ENCODE data around the gene PBX4. TPM values are rescaled to one million over a fixed set of nuclear protein-coding genes. Genes with fewer than 3 reads are reported as not detected.

PBX4 gene, protein sequence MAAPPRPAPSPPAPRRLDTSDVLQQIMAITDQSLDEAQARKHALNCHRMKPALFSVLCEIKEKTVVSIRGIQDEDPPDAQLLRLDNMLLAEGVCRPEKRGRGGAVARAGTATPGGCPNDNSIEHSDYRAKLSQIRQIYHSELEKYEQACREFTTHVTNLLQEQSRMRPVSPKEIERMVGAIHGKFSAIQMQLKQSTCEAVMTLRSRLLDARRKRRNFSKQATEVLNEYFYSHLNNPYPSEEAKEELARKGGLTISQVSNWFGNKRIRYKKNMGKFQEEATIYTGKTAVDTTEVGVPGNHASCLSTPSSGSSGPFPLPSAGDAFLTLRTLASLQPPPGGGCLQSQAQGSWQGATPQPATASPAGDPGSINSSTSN
- not detected in 2 replicates for total RNA-seq

DNA sequence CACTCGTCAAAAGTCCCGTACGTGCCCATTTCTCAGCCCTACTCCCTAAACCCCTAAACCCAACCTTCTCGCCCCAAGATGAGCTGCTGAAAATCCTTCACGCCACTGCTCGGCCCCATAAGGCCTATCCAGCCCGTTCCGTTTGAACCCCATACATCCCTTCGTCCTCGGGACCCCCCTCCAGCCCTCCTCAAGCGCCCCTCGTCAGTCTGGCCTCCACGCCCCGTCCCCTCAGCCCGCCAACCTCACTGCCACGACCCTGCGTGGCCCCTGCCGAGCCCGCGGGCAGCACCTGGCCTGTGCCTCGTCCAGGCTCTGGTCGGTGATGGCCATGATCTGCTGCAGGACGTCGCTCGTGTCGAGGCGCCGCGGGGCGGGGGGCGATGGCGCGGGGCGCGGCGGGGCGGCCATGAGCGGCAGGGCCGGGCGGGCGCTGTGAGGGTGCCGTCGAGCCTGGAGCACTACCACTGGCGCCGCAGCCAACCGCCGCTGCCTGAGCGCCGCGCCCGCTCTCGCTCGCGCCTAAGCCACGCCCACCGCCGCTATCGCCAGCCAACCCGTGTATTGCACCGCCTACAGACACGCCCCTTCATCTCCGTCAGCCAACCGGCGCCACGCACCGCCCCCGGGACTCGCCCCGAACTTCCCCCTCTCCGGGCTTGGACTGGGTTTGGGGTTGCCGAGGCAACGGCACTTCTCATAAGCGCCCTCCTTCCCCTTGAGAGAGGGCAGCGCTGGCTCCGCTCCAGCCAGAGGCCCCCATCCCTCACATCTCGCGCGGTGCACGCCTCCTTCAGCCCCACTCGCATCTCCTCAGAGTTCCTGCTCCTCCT, at the start of gene PBX4:
PBX4 (minus strand) TSS at position 469 of the 833 bp plus-strand sequence; CDS start at position 411, 58 bp downstream.

DNA sequence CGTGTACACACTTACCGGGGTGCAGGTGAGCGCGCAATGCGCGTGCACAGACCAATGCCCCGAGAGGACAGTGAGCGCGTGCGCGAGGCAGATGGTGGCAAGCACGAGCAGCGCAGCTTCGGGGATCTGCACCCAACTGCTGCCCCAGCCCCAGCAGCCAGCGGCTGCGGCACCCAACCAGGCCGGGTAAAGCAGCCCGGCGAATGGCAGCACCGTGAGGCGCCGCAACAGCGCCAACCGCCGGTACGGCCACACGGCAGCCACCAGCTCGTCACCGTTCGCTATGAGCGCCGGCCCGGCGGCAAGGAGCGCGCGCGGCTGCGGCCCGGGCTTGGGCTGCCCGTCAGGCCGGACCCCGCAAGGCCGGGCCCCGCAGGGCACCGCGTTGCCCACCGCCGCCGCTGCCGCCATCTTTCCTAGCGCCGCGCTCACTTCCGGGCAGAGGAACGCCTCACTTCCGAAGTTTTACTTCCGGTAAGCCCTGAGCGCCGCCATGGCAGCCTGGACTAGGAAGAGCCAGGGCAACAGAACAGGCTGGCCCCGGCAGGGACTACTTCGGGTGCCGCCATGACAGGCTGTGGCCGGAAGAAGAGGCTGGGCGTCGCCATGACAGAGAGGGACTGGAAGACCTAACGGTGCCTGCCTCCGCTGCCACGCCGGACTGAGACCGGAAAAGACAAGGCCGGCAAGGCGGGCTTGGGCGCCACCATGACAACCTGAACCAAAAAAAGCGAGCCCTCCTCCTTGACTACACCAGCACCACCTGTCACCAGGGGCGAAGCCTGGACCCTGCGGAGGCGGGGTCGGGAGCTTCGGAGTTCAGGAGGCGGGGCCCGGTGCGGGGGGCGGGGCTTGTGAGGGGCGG, 45.0 kb upstream of the PBX4 start, which contains the start of gene ATP13A1:
ATP13A1 (minus strand) TSS at position 421 of the 865 bp plus-strand sequence; CDS start at position 411, 10 bp downstream.

DNA sequence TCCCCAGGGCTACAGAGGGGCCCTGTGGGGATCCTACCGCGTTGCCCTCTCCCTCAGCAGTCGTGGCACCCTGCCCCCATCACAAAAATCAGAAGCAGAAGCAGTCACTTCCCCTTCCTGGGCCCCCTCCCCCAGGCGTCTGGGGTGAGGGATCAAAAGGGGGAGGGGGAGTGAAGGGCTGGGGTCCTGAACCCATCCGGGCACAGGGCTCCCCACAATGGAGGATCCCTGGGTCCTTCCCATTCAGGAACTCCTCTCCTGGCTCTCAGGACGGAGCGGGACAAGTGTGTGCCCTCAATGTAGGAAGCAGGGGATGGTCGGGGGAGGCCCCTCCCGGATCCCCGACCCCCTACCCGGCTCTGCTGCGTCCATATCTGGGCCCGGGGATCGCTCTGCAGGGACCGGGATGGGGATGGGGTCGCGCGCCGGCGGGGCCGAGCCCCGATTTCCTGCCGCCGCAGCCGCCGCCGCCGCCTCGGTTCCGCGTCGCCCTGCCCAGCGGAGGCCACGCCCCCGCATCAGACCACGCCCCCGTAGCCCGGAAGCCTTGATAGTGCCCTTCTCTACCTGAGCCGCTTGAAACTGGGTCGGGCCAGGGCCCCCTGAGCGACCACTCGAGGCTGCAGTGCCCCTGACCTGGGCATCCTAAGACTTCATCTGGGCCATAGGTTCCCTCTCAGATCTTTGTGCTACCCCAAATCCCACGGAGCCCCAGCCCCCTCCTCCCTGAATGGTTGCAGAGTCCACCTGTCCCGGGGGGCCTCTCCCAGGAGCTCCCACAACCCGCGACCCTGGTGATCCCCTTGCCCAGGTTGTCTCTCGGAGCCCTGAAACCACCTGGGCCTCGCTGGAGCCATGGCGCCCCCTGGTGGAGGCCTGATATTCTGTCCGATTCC, 24.9 kb upstream of the PBX4 start, which contains the start of gene GMIP:
GMIP (minus strand) TSS at position 500 of the 896 bp plus-strand sequence; CDS start at position 372, 128 bp downstream.

DNA sequence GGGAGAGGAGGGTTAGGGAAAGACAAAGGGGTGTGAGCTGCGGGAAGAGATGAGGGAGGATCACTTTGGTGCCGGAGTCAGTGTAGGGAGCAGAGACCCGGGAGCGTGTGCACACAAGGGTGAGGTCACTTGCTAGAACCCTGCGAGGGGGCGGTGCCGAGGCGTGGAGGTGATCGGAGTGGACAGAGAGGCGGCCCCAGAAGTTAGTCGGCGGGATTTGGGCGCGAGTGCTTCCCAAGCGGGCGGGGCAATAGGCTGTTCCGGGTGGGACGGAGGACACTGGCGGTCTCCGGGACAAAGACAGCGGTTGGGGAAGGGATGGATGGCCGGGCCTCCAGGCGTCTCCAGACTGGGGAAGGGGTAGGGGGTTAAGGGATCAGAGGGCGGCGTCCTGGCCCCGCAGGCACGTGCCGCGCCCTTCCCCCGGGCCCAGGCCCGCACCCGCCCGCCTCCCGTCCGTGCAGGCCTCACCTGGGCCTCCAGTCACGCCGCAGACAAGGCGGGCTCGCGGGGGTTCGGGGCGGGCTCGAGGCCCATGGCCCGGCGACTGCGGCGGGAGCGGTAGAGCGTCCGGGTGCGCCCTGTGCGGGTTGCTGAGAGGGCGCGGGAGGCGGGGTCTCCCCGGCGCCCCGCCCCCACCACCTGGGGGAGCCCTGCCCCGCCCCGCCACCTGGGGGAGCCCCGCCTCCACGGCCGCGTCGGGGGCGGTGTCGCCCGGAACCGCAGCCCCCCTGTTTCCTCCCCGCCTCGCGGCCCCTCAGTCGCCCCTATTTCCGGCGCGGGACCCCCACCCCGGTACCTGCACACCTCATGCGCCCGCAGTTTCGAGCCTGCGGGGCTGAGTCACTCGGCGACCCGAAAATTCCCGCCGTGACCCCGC, 9.4 kb upstream of the PBX4 start, which contains the start of gene LPAR2:
LPAR2 (minus strand) TSS at position 600 of the 880 bp plus-strand sequence. CDS start 945 bp downstream, outside the sequence.

DNA sequence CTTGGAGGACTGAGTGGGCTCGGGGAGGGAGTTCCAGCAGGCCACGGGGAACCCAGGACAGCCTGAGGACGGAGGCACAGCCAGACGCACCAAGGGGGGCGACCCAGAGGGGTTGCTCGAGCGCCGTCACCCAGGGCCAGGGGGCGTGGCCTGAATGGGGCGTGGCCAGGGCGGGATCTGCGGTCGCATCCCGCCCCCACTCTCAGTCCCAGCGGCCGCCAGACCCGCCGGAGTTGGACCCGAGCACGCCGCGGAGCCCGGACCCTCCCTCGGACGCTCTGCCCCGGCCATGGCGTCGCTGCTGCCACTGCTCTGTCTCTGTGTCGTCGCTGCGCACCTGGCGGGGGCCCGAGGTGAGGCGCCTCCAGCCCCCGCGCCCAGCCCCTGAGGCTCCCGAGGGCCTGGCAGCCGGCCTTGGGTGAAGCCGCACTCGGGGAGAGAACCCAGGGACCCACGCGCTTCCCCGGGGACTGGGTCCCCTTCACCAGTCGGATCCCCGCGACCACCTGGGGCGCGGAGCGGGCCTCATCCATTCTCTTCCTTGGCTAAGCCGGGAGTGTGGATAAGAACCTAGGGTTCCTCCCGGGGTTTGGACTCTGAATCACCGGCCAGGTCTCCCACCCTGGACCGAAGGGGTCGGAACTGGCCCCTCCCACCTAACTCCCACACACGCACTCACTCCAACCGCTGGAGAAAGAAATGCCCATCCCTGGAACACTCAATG, 80.3 kb downstream of the PBX4 start, which contains the start of gene CILP2:
CILP2 (plus strand) TSS at position 205 of the 724 bp plus-strand sequence; CDS start at position 290, 85 bp downstream.

DNA sequence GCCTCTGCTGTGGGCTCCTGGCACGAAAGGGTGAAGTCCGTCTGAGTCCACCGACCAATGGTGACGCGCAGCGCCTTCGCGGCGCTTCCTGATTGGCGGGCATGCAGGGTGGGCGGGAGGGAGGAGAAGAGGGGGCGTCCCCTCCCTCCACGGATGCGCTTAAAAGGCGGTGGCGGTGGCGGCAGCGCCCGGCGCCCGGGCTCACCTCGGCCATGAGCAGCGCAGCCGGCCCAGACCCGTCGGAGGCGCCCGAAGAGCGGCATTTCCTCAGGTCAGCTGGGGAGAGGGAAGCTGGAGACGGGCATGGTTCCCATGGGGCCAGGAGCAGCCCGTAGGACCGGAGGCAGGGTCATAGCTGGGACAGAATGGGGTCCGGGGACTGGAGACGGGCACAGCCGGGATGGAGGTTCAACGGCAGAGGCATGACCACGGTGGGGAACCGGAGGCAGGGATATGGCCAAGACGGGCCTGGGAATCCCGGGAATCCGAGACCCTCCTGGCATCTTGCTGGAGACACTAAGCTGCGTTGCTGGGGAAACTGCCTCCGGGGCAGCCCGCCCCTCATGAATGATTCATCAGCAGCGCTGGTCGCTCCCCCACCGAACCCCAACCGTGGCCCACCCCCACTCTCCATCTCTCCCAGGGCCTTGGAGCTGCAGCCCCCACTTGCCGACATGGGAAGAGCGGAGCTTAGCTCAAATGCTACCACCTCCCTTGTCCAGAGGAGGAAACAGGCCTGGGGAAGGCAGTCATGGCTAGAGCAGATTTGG, 89.6 kb downstream of the PBX4 start, which contains the start of gene YJEFN3:
YJEFN3 (plus strand) TSS at position 191 of the 770 bp plus-strand sequence; CDS start at position 213, 22 bp downstream.

DNA sequence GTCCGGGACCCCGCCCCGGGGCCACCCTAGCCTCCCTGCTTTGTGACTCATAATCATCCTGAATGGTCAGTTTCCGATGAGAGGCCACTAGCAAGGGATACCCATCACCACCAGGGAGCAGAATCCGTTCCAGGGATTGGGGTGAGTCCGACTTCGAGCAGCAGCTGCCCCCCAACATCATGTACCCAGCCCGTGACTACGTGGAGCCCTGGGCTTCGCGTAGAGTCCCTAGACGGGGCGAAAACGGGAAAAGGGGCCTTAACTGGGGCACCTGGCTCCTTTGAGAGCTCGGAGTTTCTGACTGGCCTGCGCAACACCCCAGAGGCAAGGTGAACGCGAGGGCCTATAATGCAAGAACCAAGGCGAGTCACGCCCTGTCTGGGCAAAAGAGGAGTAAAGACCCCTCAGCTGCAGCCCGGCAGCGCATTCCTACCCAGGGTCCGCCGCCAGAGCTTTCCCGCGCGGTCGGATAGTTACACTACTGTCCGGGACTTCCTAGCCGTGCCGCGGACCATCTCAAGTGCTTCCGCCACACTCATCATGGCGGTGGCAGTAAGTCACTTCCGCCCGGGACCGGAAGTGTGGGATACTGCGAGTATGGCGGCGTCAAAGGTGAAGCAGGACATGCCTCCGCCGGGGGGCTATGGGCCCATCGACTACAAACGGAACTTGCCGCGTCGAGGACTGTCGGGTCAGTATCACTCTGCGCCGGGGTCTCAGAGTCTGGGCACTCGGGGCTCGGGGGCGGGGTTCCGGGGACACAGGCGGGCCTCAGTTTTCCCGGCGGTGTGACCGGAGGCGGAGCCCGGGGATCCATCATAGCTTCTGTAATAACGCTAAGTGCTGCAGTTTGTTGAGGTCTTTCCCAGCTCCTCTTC, 102.6 kb downstream of the PBX4 start, which contains the start of gene NDUFA13:
NDUFA13 (plus strand) TSS at position 584 of the 878 bp plus-strand sequence; CDS start at position 598, 14 bp downstream.

DNA sequence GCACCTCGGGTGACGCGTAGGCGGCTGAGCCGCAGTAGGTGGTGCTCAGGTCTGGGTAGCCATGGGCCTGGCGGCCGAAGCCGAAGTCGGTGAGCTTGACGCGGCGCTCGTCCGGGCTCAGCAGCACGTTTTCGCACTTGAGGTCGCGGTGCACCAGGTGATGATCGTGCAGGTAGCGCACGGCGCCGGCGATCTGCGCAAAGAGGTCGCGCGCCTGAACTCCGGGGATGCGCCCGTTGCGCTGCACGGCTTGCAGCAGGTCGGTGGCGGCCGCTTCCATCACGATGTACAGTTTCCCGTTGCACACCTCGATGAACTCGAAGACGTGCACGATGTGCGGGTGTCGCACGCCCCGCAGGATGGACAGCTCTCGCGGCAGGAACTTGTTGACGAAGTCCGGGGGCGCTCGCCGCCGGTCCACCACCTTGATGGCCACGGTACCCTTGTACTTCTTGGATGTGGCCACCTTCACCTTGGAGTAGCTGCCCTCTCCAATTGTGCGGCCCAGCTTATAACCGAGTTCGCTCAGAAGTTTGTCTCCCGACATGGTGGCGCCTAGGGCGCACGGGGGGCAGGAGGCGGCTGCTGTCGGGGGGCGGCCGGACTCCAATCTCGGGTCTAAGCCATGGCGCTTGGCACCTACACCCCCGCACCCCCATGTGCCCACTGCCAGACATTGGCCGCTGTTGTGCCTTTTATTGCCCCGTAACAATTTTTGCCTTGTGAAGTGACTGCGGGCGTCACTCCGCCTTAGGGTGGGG, 103.4 kb downstream of the PBX4 start, which contains the start of gene TSSK6:
TSSK6 (minus strand) TSS at position 668 of the 761 bp plus-strand sequence; CDS start at position 547, 121 bp downstream.

Other genes with a start within 250 kb of the PBX4 start
- gene GATAD2A, start 213.0 kb downstream of the PBX4 start, total RNA-seq = 50.7 and 51.3 TPM in 2 replicates
- gene TSSK6, start 103.1 kb downstream of the PBX4 start, total RNA-seq = 0.45 and 1.0 TPM in 2 replicates
- 261 and 295 TPM in 2 replicates for gene NDUFA13, start 102.5 kb downstream of the PBX4 start, total RNA-seq
- gene YJEFN3, start 89.8 kb downstream of the PBX4 start, total RNA-seq = 0.18 and 0.38 TPM in 2 replicates
- gene CILP2, start 80.4 kb downstream of the PBX4 start, total RNA-seq = under 0.01 and 0.19 TPM in 2 replicates
- 0.47 and 0.54 TPM in 2 replicates for gene LPAR2, start 9.5 kb upstream of the PBX4 start, total RNA-seq
- 7.0 and 7.9 TPM in 2 replicates for gene GMIP, start 25.0 kb upstream of the PBX4 start, total RNA-seq
- 26.0 and 30.7 TPM in 2 replicates for gene ATP13A1, start 45.0 kb upstream of the PBX4 start, total RNA-seq
- 8.9 and 9.2 TPM in 2 replicates for gene ZNF101, start 50.2 kb upstream of the PBX4 start, total RNA-seq
- gene ZNF14, start 114.4 kb upstream of the PBX4 start, total RNA-seq = 3.4 and 4.6 TPM in 2 replicates
- gene ZNF506, start 203.1 kb upstream of the PBX4 start, total RNA-seq = 0.45 and 7.1 TPM in 2 replicates
- 0.36 and 3.3 TPM in 2 replicates for gene ZNF253, start 247.2 kb upstream of the PBX4 start, total RNA-seq

Data from endothelial cell of coronary artery (primary cell).